DOHH2 (cell line): ENCODE measurements around the gene PMS1.

Experiments used
- H3F3A ChIP-seq: fragments of 200-600 bp; sonication (generic), shearing (Covaris generic); 2 replicates; pipeline ENCODE4 v1.6.0; 2016; ENCODE audit warnings: antibody characterized with exemption, mild to moderate bottlenecking; ENCODE audit not compliant: control insufficient read depth, insufficient read depth
- H3K27ac ChIP-seq: fragments of 200-600 bp; sonication (generic); 2 replicates; pipeline ENCODE4 v1.5.1; 2014; ENCODE audit warnings: low read depth, mild to moderate bottlenecking, low read length, moderate library complexity
- H3K27me3 ChIP-seq: fragments of 200-600 bp; sonication (generic); 2 replicates; pipeline ENCODE4 v1.6.1; 2014; ENCODE audit warnings: mild to moderate bottlenecking, low read length, mixed read lengths; ENCODE audit not compliant: control insufficient read depth
- H3K36me3 ChIP-seq: fragments of 200-600 bp; sonication (generic); 2 replicates; pipeline ENCODE4 v1.6.1; 2014; ENCODE audit warnings: mild to moderate bottlenecking, low read length, moderate library complexity, mixed read lengths; ENCODE audit not compliant: control insufficient read depth
- H3K4me1 ChIP-seq: fragments of 200-600 bp; sonication (generic); 2 replicates; pipeline ENCODE4 v1.6.1; 2014; ENCODE audit warnings: mild to moderate bottlenecking, low read length, mixed read lengths; ENCODE audit not compliant: control insufficient read depth
- H3K4me2 ChIP-seq: fragments of 200-600 bp; sonication (generic); 2 replicates; pipeline ENCODE4 v1.6.0; 2014; ENCODE audit warnings: mild to moderate bottlenecking, low read length, moderate library complexity
- H3K4me3 ChIP-seq: fragments of 200-600 bp; sonication (generic); 2 replicates; pipeline ENCODE4 v1.5.1; 2014; ENCODE audit warnings: mild to moderate bottlenecking, low read length, mixed read lengths
- H3K79me2 ChIP-seq: fragments of 200-600 bp; sonication (generic); 2 replicates; pipeline ENCODE4 v1.6.1; 2014; ENCODE audit warnings: mild to moderate bottlenecking, low read length, mixed read lengths; ENCODE audit not compliant: control insufficient read depth
- H3K9me2 ChIP-seq: fragments of 200-600 bp; sonication (generic); replicated peaks from 2 replicates; pipeline ENCODE4 v1.6.1; 2014; ENCODE audit warnings: mild to moderate bottlenecking, low read length, mixed read lengths; ENCODE audit not compliant: control insufficient read depth
- H3K9me3 ChIP-seq: fragments of 200-600 bp; sonication (generic); 2 replicates; pipeline ENCODE4 v1.6.1; 2014; ENCODE audit warnings: antibody characterized with exemption, low read length, mixed read lengths; ENCODE audit not compliant: control insufficient read depth, insufficient read depth
- H4K20me1 ChIP-seq: fragments of 200-600 bp; sonication (generic); 2 replicates; pipeline ENCODE4 v1.6.0; 2014; ENCODE audit warnings: low read depth, mild to moderate bottlenecking, antibody characterized with exemption, low read length, moderate library complexity; ENCODE audit not compliant: control insufficient read depth, insufficient read depth
- CTCF ChIP-seq: fragments of 200-600 bp; sonication (generic); IDR thresholded peaks from one replicate; pipeline ENCODE4 v1.5.1; 2014; ENCODE audit warnings: antibody characterized with exemption, mild to moderate bottlenecking, low read depth, low read length; ENCODE audit not compliant: poor library complexity, severe bottlenecking
- EZH2phosphoT487 ChIP-seq: fragments of 200-600 bp; sonication (generic); IDR thresholded peaks from 2 replicates; pipeline ENCODE4 v1.6.1; 2017; ENCODE audit warnings: borderline replicate concordance, mild to moderate bottlenecking, antibody characterized with exemption, low read length, moderate library complexity, mixed read lengths

PMS1 gene

DNA sequence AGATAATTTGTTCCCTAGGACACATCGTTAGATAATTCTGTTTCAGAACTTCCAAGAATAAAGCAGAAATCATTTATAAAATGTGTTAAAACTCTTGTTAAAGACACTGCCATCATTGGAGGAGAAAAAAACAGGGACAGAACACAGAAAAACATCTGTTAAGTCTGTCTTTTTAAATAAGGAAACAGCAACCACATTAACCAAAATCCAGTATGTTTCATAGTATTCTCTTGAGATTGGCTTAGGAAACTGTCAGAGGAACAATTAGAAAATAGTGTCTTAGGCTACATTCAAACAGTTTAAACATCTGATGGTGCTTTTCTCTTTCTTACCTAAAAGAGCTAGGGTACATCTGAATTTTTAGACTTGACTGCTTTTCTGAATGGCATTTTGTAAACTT lies 81.6 kb downstream of the PMS1 start:
- H3K79me2 ChIP-seq, result no peaks in the 10 kb centered on the region
- no peaks in the 10 kb centered on the region for H3K9me2 ChIP-seq
- no peak for TF ChIP-seq EZH2phosphoT487
- no peak for TF ChIP-seq CTCF
- no peak overlapping the region for H3K4me2 ChIP-seq
- H4K20me1 ChIP-seq, result no peaks in the 10 kb centered on the region
- no peaks in the 10 kb centered on the region for H3K27me3 ChIP-seq
- H3K36me3 ChIP-seq, result peaks cover 43% of the 10 kb centered on the region
- no peaks in the 10 kb centered on the region for H3K9me3 ChIP-seq
- peaks cover 6% of the 10 kb centered on the region; the same call in 1 of the 2 replicates for H3K4me1 ChIP-seq
- H3K4me3 ChIP-seq, result no peak overlapping the region
- H3F3A ChIP-seq, result no peaks in the 10 kb centered on the region
- no peak overlapping the region for H3K27ac ChIP-seq

GRCh38 chr2:189866296-189866695 lies 82.0 kb downstream of the PMS1 start:
- Histone ChIP-seq H4K20me1 (no peaks in the 10 kb centered on the region), H3K27ac (no peak overlapping the region), H3K4me2 (no peak overlapping the region), H3K36me3 (peaks cover 43% of the 10 kb centered on the region), H3K9me3 (no peaks in the 10 kb centered on the region), H3K27me3 (no peaks in the 10 kb centered on the region), H3K79me2 (no peaks in the 10 kb centered on the region), H3K4me1 (peaks cover 6% of the 10 kb centered on the region; the same call in 1 of the 2 replicates), H3K4me3 (no peak overlapping the region), H3F3A (no peaks in the 10 kb centered on the region), H3K9me2 (no peaks in the 10 kb centered on the region)
- TF ChIP-seq CTCF (no peak), EZH2phosphoT487 (no peak)

DNA sequence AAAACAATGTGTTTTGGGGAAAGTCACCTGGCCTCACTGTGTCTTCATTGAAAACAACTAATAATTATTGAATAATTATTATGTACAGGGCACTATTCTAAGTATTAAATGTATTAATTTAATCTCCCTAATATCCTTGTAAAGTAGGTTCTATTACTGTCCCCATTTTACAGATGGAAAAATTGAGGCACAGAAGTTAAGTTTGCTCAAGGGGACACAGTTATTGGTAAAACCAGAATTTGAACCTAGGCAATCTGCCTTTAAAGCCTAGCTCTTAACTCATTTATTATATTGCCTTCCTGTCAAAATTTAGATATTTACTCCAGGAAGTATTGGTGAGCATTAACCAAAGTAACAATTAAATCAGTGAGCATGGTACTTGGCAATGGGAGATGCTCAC lies 84.6 kb downstream of the PMS1 start:
- Histone ChIP-seq H4K20me1 (no peaks in the 10 kb centered on the region), H3F3A (no peaks in the 10 kb centered on the region), H3K27me3 (no peaks in the 10 kb centered on the region), H3K4me2 (no peak overlapping the region), H3K4me1 (peaks cover 6% of the 10 kb centered on the region; the same call in 1 of the 2 replicates), H3K36me3 (peaks cover 36% of the 10 kb centered on the region), H3K27ac (no peak overlapping the region), H3K79me2 (no peaks in the 10 kb centered on the region), H3K4me3 (no peak overlapping the region), H3K9me3 (no peaks in the 10 kb centered on the region), H3K9me2 (no peaks in the 10 kb centered on the region)
- no peak for TF ChIP-seq EZH2phosphoT487
- TF ChIP-seq CTCF, result no peak
